Right lobe of liver (tissue), 4 donors: ENCODE data around the gene CDH12.

Experiments used
- CTCF ChIP-seq, 4 donors: fragments of 200-600 bp in 3 of 4; fragments of 450-650 bp in 1 of 4; IDR thresholded peaks; one replicate each; pipeline versions ENCODE4 v1.5.1 to v1.8.0; 2016 to 2022; ENCODE audit warnings: antibody characterized with exemption in 4 of 4, mild to moderate bottlenecking in 2 of 4
- POLR2A ChIP-seq: fragments of 450-650 bp; IDR thresholded peaks from one replicate; pipeline ENCODE4 v1.6.1; 2017; ENCODE audit warnings: antibody characterized with exemption, mild to moderate bottlenecking
- donor health status: DM: no; HTN: no; CAD: no.
- donor health status: DM: no; HTN: no; CAD: no.
- donor health status: DM: no; HTN: yes; CAD: no.

- TF ChIP-seq CTCF (IDR thresholded peaks at IDR 0.05) (no peak), POLR2A (no peak)
These were observed 1021.9 kb downstream of the CDH12 start for GRCh38 chr5:21831145-21831787.
